Measurements from ENCODE around the gene GANAB. TPM values are rescaled to one million over a fixed set of nuclear protein-coding genes. Genes with fewer than 3 reads are reported as not detected.
A peak's percentile ranks its signal among the peaks of the same experiment; 100 is the strongest.

GANAB gene
- total and polyA plus RNA-seq, 2 of the 13 experiments (the other 11 are each of a cell fraction or from before 2014, with no cell fraction given) = 99.5 to 234 TPM

GRCh38 chr11:62601372-62602140 lies 44.9 kb downstream of the GANAB start, which contains the start of gene MTA2 (continued):
- TF ChIP-seq GPBP1L1 (CRISPR knock-in tag; IDR thresholded peaks at IDR 0.05) (no peak), GABPA (IDR thresholded peaks at IDR 0.05; ENCODE audit: low read depth, low read length) (peak; percentile 42; the same call in 1 of the 2 replicates), GABPA (CRISPR knock-in tag; IDR thresholded peaks at IDR 0.05; ENCODE audit: low read depth) (peak; percentile 82), ISL2 (CRISPR knock-in tag; IDR thresholded peaks at IDR 0.05) (peak; percentile 31; the same call in 1 of the 2 replicates), FOXO1 (CRISPR knock-in tag; IDR thresholded peaks at IDR 0.05) (peak; percentile 36; the same call in 1 of the 2 replicates), ZNF776 (CRISPR knock-in tag; IDR thresholded peaks at IDR 0.05) (peak; percentile 84; the same call in 1 of the 2 replicates), ZNF317 (CRISPR knock-in tag; IDR thresholded peaks at IDR 0.05) (0 out of 2 replicates have a peak, but pooled peaks have one; percentile 35), RARA (CRISPR knock-in tag; IDR thresholded peaks at IDR 0.05) (no peak), ARID5B (CRISPR knock-in tag; IDR thresholded peaks at IDR 0.05) (peak; percentile 15; the same call in 1 of the 2 replicates), ZNF709 (CRISPR knock-in tag; IDR thresholded peaks at IDR 0.05) (peak; percentile 78), ZNF720 (CRISPR knock-in tag; IDR thresholded peaks at IDR 0.05) (no peak), CBX1 (IDR thresholded peaks at IDR 0.05; ENCODE audit: low read depth) (peak; percentile 8), PHF8 (CRISPR knock-in tag; IDR thresholded peaks at IDR 0.05) (peak; percentile 71)
